C4-2B (cell line): ENCODE measurements around the gene MRPL4.

Source experiments
- ZFX ChIP-seq: fragments of 450-650 bp; IDR thresholded peaks from 2 replicates; pipeline ENCODE4 v1.6.1; 2017
- TF ChIP-seq, protein P1 (sequence below): fragments of 450-650 bp; conservative IDR thresholded peaks from 2 replicates; pipeline ENCODE4 v1.5.1; 2017; ENCODE audit warnings: mild to moderate bottlenecking

DNA sequence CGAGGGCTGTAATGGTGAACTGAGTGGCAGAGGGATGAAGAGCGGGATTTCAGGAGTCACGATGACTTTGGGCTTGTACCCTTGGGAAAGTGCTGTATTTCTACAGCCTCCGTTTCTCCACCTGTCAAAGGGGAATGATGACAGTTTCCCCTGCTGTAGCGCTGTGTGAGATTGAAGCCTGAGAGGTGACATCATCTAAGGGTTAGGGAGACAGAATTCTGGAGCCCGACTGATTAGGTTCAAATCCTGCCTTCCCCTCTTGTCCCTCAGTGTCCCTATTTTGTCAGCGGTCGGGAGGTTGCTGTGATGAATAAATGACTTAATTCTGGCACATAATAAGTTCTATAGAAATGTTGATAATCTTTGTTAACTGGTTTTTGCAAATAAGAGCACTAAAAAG, 693 bp downstream of the MRPL4 start:
- TF ChIP-seq, protein P1, sequence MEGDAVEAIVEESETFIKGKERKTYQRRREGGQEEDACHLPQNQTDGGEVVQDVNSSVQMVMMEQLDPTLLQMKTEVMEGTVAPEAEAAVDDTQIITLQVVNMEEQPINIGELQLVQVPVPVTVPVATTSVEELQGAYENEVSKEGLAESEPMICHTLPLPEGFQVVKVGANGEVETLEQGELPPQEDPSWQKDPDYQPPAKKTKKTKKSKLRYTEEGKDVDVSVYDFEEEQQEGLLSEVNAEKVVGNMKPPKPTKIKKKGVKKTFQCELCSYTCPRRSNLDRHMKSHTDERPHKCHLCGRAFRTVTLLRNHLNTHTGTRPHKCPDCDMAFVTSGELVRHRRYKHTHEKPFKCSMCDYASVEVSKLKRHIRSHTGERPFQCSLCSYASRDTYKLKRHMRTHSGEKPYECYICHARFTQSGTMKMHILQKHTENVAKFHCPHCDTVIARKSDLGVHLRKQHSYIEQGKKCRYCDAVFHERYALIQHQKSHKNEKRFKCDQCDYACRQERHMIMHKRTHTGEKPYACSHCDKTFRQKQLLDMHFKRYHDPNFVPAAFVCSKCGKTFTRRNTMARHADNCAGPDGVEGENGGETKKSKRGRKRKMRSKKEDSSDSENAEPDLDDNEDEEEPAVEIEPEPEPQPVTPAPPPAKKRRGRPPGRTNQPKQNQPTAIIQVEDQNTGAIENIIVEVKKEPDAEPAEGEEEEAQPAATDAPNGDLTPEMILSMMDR = no peak
- TF ChIP-seq ZFX = no peak
